Glutamatergic neuron (in vitro differentiated cells): Measurements from ENCODE around the gene AGBL4. TPM values are rescaled to one million over a fixed set of nuclear protein-coding genes. Genes with fewer than 3 reads are reported as not detected.

Source experiments
- DNase-seq: peaks from one replicate; pipeline ENCODE4 v3.0.0; 2022
- H3K27ac Mint-ChIP-seq: one replicate; pipeline ENCODE4 v1.8.0; 2020; ENCODE audit warnings: mild to moderate bottlenecking, mixed read lengths, inconsistent platforms; ENCODE audit not compliant: unreplicated experiment
- H3K27me3 Mint-ChIP-seq: one replicate; pipeline ENCODE4 v1.8.0; 2020; ENCODE audit warnings: mild to moderate bottlenecking, moderate library complexity, mixed read lengths, inconsistent platforms; ENCODE audit not compliant: unreplicated experiment
- H3K36me3 Mint-ChIP-seq: one replicate; pipeline ENCODE4 v1.8.0; 2020; ENCODE audit warnings: mild to moderate bottlenecking, mixed read lengths, inconsistent platforms; ENCODE audit not compliant: unreplicated experiment
- H3K4me1 Mint-ChIP-seq: one replicate; pipeline ENCODE4 v1.8.0; 2020; ENCODE audit warnings: mild to moderate bottlenecking, low read depth, mixed read lengths, inconsistent platforms; ENCODE audit not compliant: unreplicated experiment
- H3K4me3 Mint-ChIP-seq: one replicate; pipeline ENCODE4 v1.8.0; 2020; ENCODE audit warnings: mild to moderate bottlenecking, mixed read lengths, inconsistent platforms; ENCODE audit not compliant: unreplicated experiment
- H3K9me3 Mint-ChIP-seq: one replicate; pipeline ENCODE4 v1.8.0; 2020; ENCODE audit warnings: mild to moderate bottlenecking, moderate library complexity, mixed read lengths, inconsistent platforms; ENCODE audit not compliant: unreplicated experiment
- CTCF ChIP-seq: fragments of 200-600 bp; sonication (generic); IDR thresholded peaks from one replicate; pipeline ENCODE4 v1.5.0; 2021; ENCODE audit not compliant: partially characterized antibody, unreplicated experiment
- total RNA-seq: library from RNA; stranded (reverse); fragmentation: NEBNext Ultra II Directional; extraction: Animal tissue kit (Norgen Biotek cat#: 25700); gene quantifications from one replicate; pipeline ENCODE4 v1.2.1, GENCODE V29; 2021; ENCODE audit not compliant: unreplicated experiment

The AGBL4 gene
- total RNA-seq, 1 donor from 2014 or later, result 3.5 TPM

- peaks cover 5% of the 10 kb centered on the region for H3K36me3 Mint-ChIP-seq
- no peak overlapping the region for H3K27ac Mint-ChIP-seq
- TF ChIP-seq CTCF, result no peak
- H3K27me3 Mint-ChIP-seq, result peaks cover 2% of the 10 kb centered on the region
- H3K4me1 Mint-ChIP-seq, result no peaks in the 10 kb centered on the region
- H3K4me3 Mint-ChIP-seq, result no peak overlapping the region
- H3K9me3 Mint-ChIP-seq, result peaks cover 5% of the 10 kb centered on the region
- no peak for DNase-seq
These were observed 840.3 kb downstream of the AGBL4 start for GRCh38 chr1:49183489-49183888.

GRCh38 chr1:49181033-49181432 lies 842.7 kb downstream of the AGBL4 start:
- Mint-ChIP-seq H3K27ac (no peak overlapping the region), H3K9me3 (peaks cover 1% of the 10 kb centered on the region), H3K27me3 (peaks cover 2% of the 10 kb centered on the region), H3K4me1 (peaks cover 3% of the 10 kb centered on the region), H3K4me3 (no peak overlapping the region), H3K36me3 (no peaks in the 10 kb centered on the region)
- no peak for TF ChIP-seq CTCF
- no peak for DNase-seq

GRCh38 chr1:49171941-49172593 lies 851.7 kb downstream of the AGBL4 start:
- DNase-seq, result no peak
- H3K27ac Mint-ChIP-seq, result no peak overlapping the region
- no peak for TF ChIP-seq CTCF
- no peaks in the 10 kb centered on the region for H3K27me3 Mint-ChIP-seq
- peaks cover 4% of the 10 kb centered on the region for H3K4me1 Mint-ChIP-seq
- no peak overlapping the region for H3K4me3 Mint-ChIP-seq
- H3K36me3 Mint-ChIP-seq, result no peaks in the 10 kb centered on the region
- H3K9me3 Mint-ChIP-seq, result no peaks in the 10 kb centered on the region

- no peak for DNase-seq
- H3K9me3 Mint-ChIP-seq, result no peaks in the 10 kb centered on the region
- H3K4me3 Mint-ChIP-seq, result no peak overlapping the region
- H3K4me1 Mint-ChIP-seq, result peaks cover 2% of the 10 kb centered on the region
- H3K27ac Mint-ChIP-seq, result no peak overlapping the region
- no peaks in the 10 kb centered on the region for H3K27me3 Mint-ChIP-seq
- TF ChIP-seq CTCF, result no peak
- H3K36me3 Mint-ChIP-seq, result no peaks in the 10 kb centered on the region
These were observed 857.7 kb downstream of the AGBL4 start for GRCh38 chr1:49166031-49166430.

- no peaks in the 10 kb centered on the region for H3K27me3 Mint-ChIP-seq
- no peaks in the 10 kb centered on the region for H3K36me3 Mint-ChIP-seq
- no peaks in the 10 kb centered on the region for H3K4me1 Mint-ChIP-seq
- H3K27ac Mint-ChIP-seq, result no peak overlapping the region
- DNase-seq, result no peak
- no peak for TF ChIP-seq CTCF
- H3K4me3 Mint-ChIP-seq, result no peak overlapping the region
- H3K9me3 Mint-ChIP-seq, result peaks cover 2% of the 10 kb centered on the region
These were observed 860.7 kb downstream of the AGBL4 start for GRCh38 chr1:49163031-49163430.
